GM23338 (cell line): Measurements from ENCODE around the gene KCNJ18. TPM values are rescaled to one million over a fixed set of nuclear protein-coding genes. Genes with fewer than 3 reads are reported as not detected.
"Not testable (repeated sequence)": the region's sequence is repeated elsewhere in the genome, so short reads cannot be mapped to it uniquely, and the experiment has no call there.

ENCODE experiments used
- ATAC-seq: fragments of 200-7000 bp; cut with Tn5 transposase; 3 replicates; pipeline ENCODE4 v1.9.1; 2020
- DNase-seq: peaks from one replicate; pipeline ENCODE4 v3.0.0-alpha.2; 2015; ENCODE audit warnings: low spot score
- H2AFZ ChIP-seq: fragments of 200-600 bp; sonication (generic); 2 replicates; pipeline ENCODE4 v1.8.0; 2016; ENCODE audit warnings: antibody characterized with exemption, mild to moderate bottlenecking, moderate library complexity
- H3F3A ChIP-seq: fragments of 200-600 bp; sonication (generic); replicated peaks from 2 replicates; pipeline ENCODE4 v1.8.0; 2017; ENCODE audit warnings: antibody characterized with exemption, mixed run types, low read depth
- H3K27ac ChIP-seq: fragments of 200-600 bp; sonication (generic); 2 replicates; pipeline ENCODE4 v1.6.1; 2016; ENCODE audit warnings: low read depth
- H3K27me3 ChIP-seq: fragments of 200-600 bp; sonication (generic); 2 replicates; pipeline ENCODE4 v1.8.0; 2016; ENCODE audit warnings: mild to moderate bottlenecking, mixed run types, moderate library complexity; ENCODE audit not compliant: insufficient read depth
- H3K36me3 ChIP-seq: fragments of 200-600 bp; sonication (generic); 2 replicates; pipeline ENCODE4 v1.8.0; 2016; ENCODE audit warnings: mild to moderate bottlenecking; ENCODE audit not compliant: insufficient read depth
- H3K4me1 ChIP-seq: fragments of 200-600 bp; sonication (generic); 2 replicates; pipeline ENCODE4 v1.8.0; 2016; ENCODE audit warnings: mild to moderate bottlenecking, moderate library complexity; ENCODE audit not compliant: insufficient read depth
- H3K4me2 ChIP-seq: fragments of 200-600 bp; sonication (generic); 2 replicates; pipeline ENCODE4 v1.7.1; 2017; ENCODE audit warnings: mixed run types
- H3K4me3 ChIP-seq: fragments of 200-600 bp; sonication (generic); 2 replicates; pipeline ENCODE4 v1.6.1; 2016; ENCODE audit warnings: mixed run types
- H3K79me2 ChIP-seq: fragments of 200-600 bp; sonication (generic); replicated peaks from 2 replicates; pipeline ENCODE4 v1.8.0; 2017; ENCODE audit warnings: mild to moderate bottlenecking; ENCODE audit not compliant: insufficient read depth
- H3K9me2 ChIP-seq: fragments of 200-600 bp; sonication (generic); 2 replicates; pipeline ENCODE4 v1.8.0; 2017; ENCODE audit not compliant: insufficient read depth
- H4K20me1 ChIP-seq: fragments of 200-600 bp; sonication (generic); replicated peaks from 2 replicates; pipeline ENCODE4 v1.8.0; 2017; ENCODE audit warnings: mild to moderate bottlenecking; ENCODE audit not compliant: insufficient read depth
- H3K27ac Mint-ChIP-seq: 2 replicates; pipeline ENCODE4 v1.8.0; 2020; ENCODE audit warnings: inconsistent platforms, mild to moderate bottlenecking, moderate library complexity, mixed read lengths
- H3K27me3 Mint-ChIP-seq: 3 replicates; pipeline ENCODE4 v1.8.0; 2022; ENCODE audit warnings: low read depth, mild to moderate bottlenecking, moderate library complexity, mixed read lengths, inconsistent platforms; ENCODE audit not compliant: insufficient read depth, poor library complexity
- H3K36me3 Mint-ChIP-seq: 3 replicates; pipeline ENCODE4 v1.8.0; 2021; ENCODE audit warnings: low read depth, mild to moderate bottlenecking, inconsistent platforms, moderate library complexity, mixed read lengths
- H3K4me1 Mint-ChIP-seq: 3 replicates; pipeline ENCODE4 v1.8.0; 2020; ENCODE audit warnings: mild to moderate bottlenecking, inconsistent platforms, mixed read lengths
- H3K4me3 Mint-ChIP-seq: 3 replicates; pipeline ENCODE4 v1.8.0; 2021; ENCODE audit warnings: moderate library complexity, mild to moderate bottlenecking, inconsistent platforms, mixed read lengths
- H3K9me3 Mint-ChIP-seq: 3 replicates; pipeline ENCODE4 v1.8.0; 2020; ENCODE audit warnings: moderate library complexity, mild to moderate bottlenecking, inconsistent platforms, mixed read lengths
- polyA plus RNA-seq: library from polyadenylated mRNA; unstranded; fragments of >200 nt; fragmentation: Nextera tagmentation; extraction: Ambion mirVana; gene quantifications from 2 replicates; pipeline ENCODE4 v1.2.1, GENCODE V29; 2016
- total RNA-seq: library from RNA; depleted of rRNA; stranded (reverse); fragments of >200 nt; shearing (Covaris generic); gene quantifications from 2 replicates; pipeline ENCODE4 v1.2.3, GENCODE V29; 2014

Gene KCNJ18
- total and polyA plus RNA-seq, 2 experiments from 2014 or later: not detected

DNA sequence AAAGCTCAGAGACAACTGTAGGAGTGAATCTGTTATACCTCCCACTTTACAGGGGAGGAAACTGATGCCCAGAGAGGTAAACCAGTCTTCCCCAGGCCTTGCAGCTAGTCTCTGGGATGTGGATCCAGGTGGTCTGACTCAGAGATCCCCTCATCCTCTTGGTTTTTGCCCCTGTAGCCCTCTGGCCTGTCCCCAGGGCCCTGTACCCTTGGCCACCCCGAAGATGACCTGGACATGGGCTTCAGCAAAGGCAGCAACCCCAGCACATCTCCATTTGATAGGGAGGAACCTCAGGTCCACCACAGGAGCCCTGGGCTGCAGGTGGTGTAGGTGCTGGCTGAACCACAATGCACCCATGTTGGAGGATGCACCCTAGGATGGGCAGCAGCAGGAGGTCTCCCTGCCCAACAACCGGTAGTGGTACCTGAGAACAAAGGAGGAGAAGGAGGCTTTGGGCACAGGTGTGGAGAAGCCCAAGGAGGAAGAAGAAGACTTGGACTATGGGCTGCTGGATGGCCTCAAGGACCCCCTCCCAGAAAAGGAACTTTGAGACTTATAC is 26.3 kb upstream of the KCNJ18 start:
- not testable (repeated sequence) for H3K4me2 ChIP-seq, H3K27ac ChIP-seq, H3K27me3 Mint-ChIP-seq, ATAC-seq, H3K79me2 ChIP-seq, H3K36me3 ChIP-seq, H3K27me3 ChIP-seq, DNase-seq, H3K27ac Mint-ChIP-seq, H3K4me1 ChIP-seq, H2AFZ ChIP-seq, H3K4me3 Mint-ChIP-seq, H3K4me3 ChIP-seq, H4K20me1 ChIP-seq, H3F3A ChIP-seq, H3K9me2 ChIP-seq
- Mint-ChIP-seq H3K36me3 (peaks cover 52% of the 10 kb centered on the region), H3K9me3 (peaks cover 98% of the 10 kb centered on the region), H3K4me1 (peaks cover 12% of the 10 kb centered on the region)

GRCh38 chr17:21666711-21667412 is 25.5 kb upstream of the KCNJ18 start:
- not testable (repeated sequence) for H3K27ac Mint-ChIP-seq, ATAC-seq, H2AFZ ChIP-seq, H3K27ac ChIP-seq, H3K4me1 ChIP-seq, H3K79me2 ChIP-seq, H3K4me2 ChIP-seq, H4K20me1 ChIP-seq, H3K9me2 ChIP-seq, H3K4me3 ChIP-seq, H3K27me3 ChIP-seq, DNase-seq, H3K4me3 Mint-ChIP-seq, H3K36me3 ChIP-seq, H3F3A ChIP-seq
- peaks cover 15% of the 10 kb centered on the region for H3K27me3 Mint-ChIP-seq
- peaks cover 52% of the 10 kb centered on the region for H3K36me3 Mint-ChIP-seq
- peaks cover 12% of the 10 kb centered on the region for H3K4me1 Mint-ChIP-seq
- H3K9me3 Mint-ChIP-seq: peaks cover 98% of the 10 kb centered on the region

DNA sequence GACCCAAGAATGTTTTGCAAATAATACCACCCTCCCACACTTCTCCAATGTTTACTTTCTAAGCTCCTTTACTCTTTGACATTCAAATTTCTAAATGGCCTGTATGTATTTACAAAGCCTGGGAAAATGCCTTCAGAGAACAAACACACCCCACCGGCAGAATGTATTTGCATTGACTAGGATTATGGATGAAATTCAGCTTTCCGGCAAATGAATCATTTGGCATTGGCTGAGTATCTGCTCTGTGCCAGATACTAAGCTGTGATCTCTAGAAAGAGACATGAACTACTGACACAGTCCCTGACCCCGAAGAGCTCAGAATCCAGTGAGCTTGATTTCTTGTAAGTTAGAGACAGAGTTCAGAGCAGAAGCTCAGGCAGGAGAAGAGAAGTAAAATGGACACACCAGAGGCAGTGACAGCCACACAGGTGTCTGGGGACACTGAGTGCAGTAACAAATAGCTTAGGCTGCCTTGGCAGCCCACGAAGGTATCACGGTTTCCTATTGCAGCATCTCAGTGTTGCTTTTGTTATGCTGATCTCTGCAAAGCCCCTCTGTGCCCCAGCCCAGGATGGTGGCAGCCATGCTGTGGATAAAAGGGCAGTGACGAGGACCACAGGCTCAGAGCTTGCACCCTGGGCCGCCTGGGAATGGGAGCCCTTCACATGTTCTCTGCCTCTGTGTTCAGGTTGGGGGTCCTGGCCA is 24.8 kb upstream of the KCNJ18 start:
- ATAC-seq, H3K27ac ChIP-seq, H3K4me1 ChIP-seq, H3K4me2 ChIP-seq, H2AFZ ChIP-seq, H3K4me3 Mint-ChIP-seq, H3K4me3 ChIP-seq, H3F3A ChIP-seq, H3K79me2 ChIP-seq, H3K36me3 ChIP-seq, H3K9me2 ChIP-seq, H4K20me1 ChIP-seq, H3K27me3 ChIP-seq, H3K27ac Mint-ChIP-seq: not testable (repeated sequence)
- Mint-ChIP-seq H3K36me3 (peaks cover 55% of the 10 kb centered on the region), H3K9me3 (peaks cover 99% of the 10 kb centered on the region), H3K27me3 (peaks cover 16% of the 10 kb centered on the region), H3K4me1 (peaks cover 12% of the 10 kb centered on the region)
- peak; percentile 13 for DNase-seq

DNA sequence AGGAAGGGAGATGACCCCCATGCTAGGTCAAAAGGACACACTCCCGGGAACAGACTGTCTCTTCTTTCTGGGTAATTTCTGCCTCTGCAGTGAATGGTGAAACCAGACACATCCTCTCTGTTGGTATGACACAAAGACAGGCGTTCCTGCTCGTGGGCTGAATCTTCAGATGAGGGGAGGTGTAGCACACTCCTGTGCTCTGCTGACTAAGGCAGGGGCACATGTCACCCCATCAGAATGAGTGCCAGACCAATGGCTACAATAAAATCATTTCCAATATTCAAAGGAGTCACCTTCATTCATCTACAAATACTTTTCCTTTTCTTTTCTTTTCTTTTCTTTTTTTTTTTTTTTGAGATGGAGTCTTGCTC is 24.2 kb upstream of the KCNJ18 start:
- Mint-ChIP-seq H3K27me3 (peaks cover 16% of the 10 kb centered on the region), H3K36me3 (peaks cover 53% of the 10 kb centered on the region), H3K9me3 (peaks cover 100% of the 10 kb centered on the region), H3K4me1 (peaks cover 12% of the 10 kb centered on the region)
- not testable (repeated sequence) for H3K27me3 ChIP-seq, H3K9me2 ChIP-seq, H3K4me1 ChIP-seq, H3K79me2 ChIP-seq, H3K27ac Mint-ChIP-seq, DNase-seq, H3F3A ChIP-seq, H4K20me1 ChIP-seq, H3K4me3 ChIP-seq, H3K4me2 ChIP-seq, H2AFZ ChIP-seq, H3K4me3 Mint-ChIP-seq, H3K36me3 ChIP-seq, ATAC-seq, H3K27ac ChIP-seq

DNA sequence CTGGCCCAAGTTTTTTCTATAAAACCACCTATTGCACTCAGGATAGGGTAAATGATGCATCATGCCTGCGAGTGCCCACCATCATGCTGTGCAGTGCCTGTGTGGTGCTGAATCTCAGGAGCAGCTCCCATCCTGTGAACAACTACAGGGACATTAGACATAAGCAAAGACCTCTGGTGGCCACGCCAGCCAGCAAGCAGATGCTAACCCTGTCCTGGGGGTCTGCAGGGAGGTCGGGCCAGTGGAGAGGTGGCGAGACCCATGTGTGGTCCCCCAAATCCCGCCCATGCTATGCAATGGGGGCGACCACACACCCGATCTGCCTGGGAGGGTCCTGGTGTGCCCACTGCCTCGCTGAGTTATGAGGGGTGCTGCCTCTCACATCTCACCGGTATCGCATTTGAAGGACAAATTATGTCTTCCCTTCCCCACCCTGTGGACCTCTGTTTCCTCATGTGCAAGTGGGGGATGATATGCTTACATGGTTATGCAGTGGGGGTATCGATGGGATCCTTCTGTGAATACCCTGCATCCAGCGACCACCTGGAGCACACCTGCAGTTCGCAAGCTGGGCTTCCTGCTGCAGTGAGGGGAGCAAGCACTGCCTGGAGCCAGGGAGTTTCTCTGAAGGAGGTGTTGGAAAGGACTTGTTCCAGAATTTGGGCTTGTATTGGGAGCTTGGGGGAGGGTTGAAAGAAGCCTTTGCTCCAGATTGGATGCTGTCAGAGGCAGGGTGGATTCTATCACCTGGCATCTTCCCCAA is 23.4 kb upstream of the KCNJ18 start:
- H3F3A ChIP-seq, ATAC-seq, H3K27ac ChIP-seq, H3K27me3 ChIP-seq, H3K79me2 ChIP-seq, H3K4me2 ChIP-seq, H3K9me2 ChIP-seq, H4K20me1 ChIP-seq, DNase-seq, H3K4me1 ChIP-seq, H3K27ac Mint-ChIP-seq, H3K4me3 ChIP-seq, H2AFZ ChIP-seq, H3K4me3 Mint-ChIP-seq, H3K36me3 ChIP-seq: not testable (repeated sequence)
- Mint-ChIP-seq H3K36me3 (peaks cover 57% of the 10 kb centered on the region), H3K9me3 (peaks cover 100% of the 10 kb centered on the region), H3K27me3 (peaks cover 16% of the 10 kb centered on the region), H3K4me1 (peaks cover 12% of the 10 kb centered on the region)

GRCh38 chr17:21669616-21670360 is 22.5 kb upstream of the KCNJ18 start:
- H3K4me2 ChIP-seq, H3K79me2 ChIP-seq, DNase-seq, H3K36me3 ChIP-seq, ATAC-seq, H3K4me3 ChIP-seq, H3K9me2 ChIP-seq, H3K27me3 ChIP-seq, H3F3A ChIP-seq, H3K27ac ChIP-seq, H3K27ac Mint-ChIP-seq, H3K4me1 ChIP-seq, H4K20me1 ChIP-seq, H3K4me3 Mint-ChIP-seq, H2AFZ ChIP-seq: not testable (repeated sequence)
- Mint-ChIP-seq H3K9me3 (peaks cover 100% of the 10 kb centered on the region), H3K36me3 (peaks cover 58% of the 10 kb centered on the region), H3K27me3 (peaks cover 21% of the 10 kb centered on the region), H3K4me1 (peaks cover 12% of the 10 kb centered on the region)
